BLaER1 (cell line): ENCODE results near the gene CACNA1D.

Experiments used
- H3K27ac ChIP-seq: shearing (Covaris generic); formaldehyde crosslinking; 2 replicates; pipeline ENCODE4 v1.8.1; 2022
- H3K27me3 ChIP-seq: shearing (Covaris generic); formaldehyde crosslinking; 2 replicates; pipeline ENCODE4 v1.8.1; 2022
- H3K36me3 ChIP-seq: shearing (Covaris generic); formaldehyde crosslinking; 2 replicates; pipeline ENCODE4 v1.8.1; 2022
- H3K4me1 ChIP-seq: shearing (Covaris generic); formaldehyde crosslinking; 2 replicates; pipeline ENCODE4 v1.8.1; 2022
- H3K4me2 ChIP-seq: shearing (Covaris generic); formaldehyde crosslinking; 2 replicates; pipeline ENCODE4 v1.8.1; 2022
- H3K4me3 ChIP-seq: shearing (Covaris generic); formaldehyde crosslinking; 2 replicates; pipeline ENCODE4 v1.8.1; 2022
- H3K9ac ChIP-seq: shearing (Covaris generic); formaldehyde crosslinking; 2 replicates; pipeline ENCODE4 v1.8.1; 2022
- H3K9me3 ChIP-seq: shearing (Covaris generic); formaldehyde crosslinking; 2 replicates; pipeline ENCODE4 v1.8.1; 2022
- H4K20me1 ChIP-seq: shearing (Covaris generic); formaldehyde crosslinking; 2 replicates; pipeline ENCODE4 v1.8.1; 2022
- Cebpa-rat ChIP-seq: shearing (Covaris generic); IDR thresholded peaks from 2 replicates; pipeline ENCODE4 v1.8.1; 2022

Gene CACNA1D

GRCh38 chr3:53859178-53859577 is 364.8 kb downstream of the CACNA1D start:
- no peaks in the 10 kb centered on the region for H4K20me1 ChIP-seq
- no peak overlapping the region for H3K27ac ChIP-seq
- peaks cover 23% of the 10 kb centered on the region for H3K4me1 ChIP-seq
- TF ChIP-seq Cebpa-rat: no peak
- no peak overlapping the region for H3K4me2 ChIP-seq
- H3K9ac ChIP-seq: no peak overlapping the region
- no peaks in the 10 kb centered on the region for H3K27me3 ChIP-seq
- H3K4me3 ChIP-seq: no peak overlapping the region
- no peaks in the 10 kb centered on the region for H3K9me3 ChIP-seq
- H3K36me3 ChIP-seq: peaks cover 50% of the 10 kb centered on the region

- Histone ChIP-seq H3K36me3 (peaks cover 60% of the 10 kb centered on the region), H4K20me1 (no peaks in the 10 kb centered on the region), H3K9ac (no peak overlapping the region), H3K4me3 (no peak overlapping the region), H3K9me3 (no peaks in the 10 kb centered on the region), H3K4me2 (no peak overlapping the region), H3K27ac (no peak overlapping the region), H3K4me1 (peaks cover 23% of the 10 kb centered on the region), H3K27me3 (no peaks in the 10 kb centered on the region)
- TF ChIP-seq Cebpa-rat: no peak
Measured at GRCh38 chr3:53860196-53860595, 365.8 kb downstream of the CACNA1D start.

- no peak overlapping the region for H3K4me3 ChIP-seq
- H3K9me3 ChIP-seq: no peaks in the 10 kb centered on the region
- no peak overlapping the region for H3K4me2 ChIP-seq
- H3K27me3 ChIP-seq: no peaks in the 10 kb centered on the region
- no peak overlapping the region for H3K27ac ChIP-seq
- no peak for TF ChIP-seq Cebpa-rat
- no peak overlapping the region for H3K9ac ChIP-seq
- no peaks in the 10 kb centered on the region for H4K20me1 ChIP-seq
- peaks cover 16% of the 10 kb centered on the region for H3K4me1 ChIP-seq
- H3K36me3 ChIP-seq: peaks cover 77% of the 10 kb centered on the region
Measured at GRCh38 chr3:53862241-53862640, 367.8 kb downstream of the CACNA1D start.

GRCh38 chr3:53863145-53863544 is 368.7 kb downstream of the CACNA1D start:
- no peak overlapping the region for H3K27ac ChIP-seq
- H3K4me2 ChIP-seq: no peak overlapping the region
- no peak overlapping the region for H3K9ac ChIP-seq
- peaks cover 86% of the 10 kb centered on the region for H3K36me3 ChIP-seq
- H3K4me3 ChIP-seq: no peak overlapping the region
- no peaks in the 10 kb centered on the region for H3K9me3 ChIP-seq
- peaks cover 9% of the 10 kb centered on the region for H3K4me1 ChIP-seq
- no peaks in the 10 kb centered on the region for H4K20me1 ChIP-seq
- H3K27me3 ChIP-seq: no peaks in the 10 kb centered on the region
- TF ChIP-seq Cebpa-rat: no peak
